T follicular helper cell (primary cell): ENCODE data around the gene GAS7.

ENCODE experiments used
- DNase-seq: peaks from one replicate; pipeline ENCODE4 v3.0.0-alpha.2; 2020; ENCODE audit warnings: low read depth

Gene GAS7

GRCh38 chr17:10171581-10171981, 26.8 kb downstream of the GAS7 start:
- no peak for DNase-seq

- no peak for DNase-seq
Measured at GRCh38 chr17:10171122-10171571, 27.3 kb downstream of the GAS7 start.

- DNase-seq: no peak
Measured at GRCh38 chr17:10170233-10170632, 28.2 kb downstream of the GAS7 start.

- no peak for DNase-seq
Measured at GRCh38 chr17:10169290-10169689, 29.1 kb downstream of the GAS7 start.

- DNase-seq: no peak
Measured at GRCh38 chr17:10166176-10166935, 32.0 kb downstream of the GAS7 start.

- no peak for DNase-seq
Measured at GRCh38 chr17:10162096-10162495, 36.3 kb downstream of the GAS7 start.

- DNase-seq: no peak
Measured at GRCh38 chr17:10161386-10161785, 37.0 kb downstream of the GAS7 start.

GRCh38 chr17:10156948-10157607, 41.3 kb downstream of the GAS7 start:
- no peak for DNase-seq

- no peak for DNase-seq
Measured at GRCh38 chr17:10156599-10156947, 41.8 kb downstream of the GAS7 start.

- no peak for DNase-seq
Measured at GRCh38 chr17:10156077-10156435, 42.4 kb downstream of the GAS7 start.

GRCh38 chr17:10155371-10156076, 42.9 kb downstream of the GAS7 start:
- no peak for DNase-seq

- no peak for DNase-seq
Measured at GRCh38 chr17:10151667-10152496, 46.5 kb downstream of the GAS7 start.

- no peak for DNase-seq
Measured at GRCh38 chr17:10149573-10150399, 48.6 kb downstream of the GAS7 start.

GRCh38 chr17:10147761-10148415, 50.5 kb downstream of the GAS7 start:
- no peak for DNase-seq

- DNase-seq: no peak
Measured at GRCh38 chr17:10147040-10147439, 51.4 kb downstream of the GAS7 start.

GRCh38 chr17:10144982-10145381, 53.4 kb downstream of the GAS7 start:
- DNase-seq: no peak

- no peak for DNase-seq
Measured at GRCh38 chr17:10144456-10144855, 54.0 kb downstream of the GAS7 start.

- DNase-seq: no peak
Measured at GRCh38 chr17:10141436-10141835, 57.0 kb downstream of the GAS7 start.

GRCh38 chr17:10139577-10139976, 58.8 kb downstream of the GAS7 start:
- no peak for DNase-seq

- no peak for DNase-seq
Measured at GRCh38 chr17:10136258-10136981, 62.0 kb downstream of the GAS7 start.
